HG03575 (cell line): Measurements from ENCODE around the gene COG2.
"Not testable (repeated sequence)": the region's sequence is repeated elsewhere in the genome, so short reads cannot be mapped to it uniquely, and the experiment has no call there.

Source experiments
- ATAC-seq: cut with Tn5 transposase; IDR thresholded peaks from one replicate; pipeline ENCODE4 v1.9.1; 2021; ENCODE audit not compliant: unreplicated experiment, insufficient number of reproducible peaks, low FRiP score; ENCODE audit errors: extremely low read depth

COG2 gene

GRCh38 chr1:230707732-230708630 is 65.7 kb downstream of the COG2 start:
- ATAC-seq, result no peak

GRCh38 chr1:230708631-230709580 is 66.6 kb downstream of the COG2 start:
- ATAC-seq, result no peak

- no peak for ATAC-seq
Measured at GRCh38 chr1:230709619-230710542, 67.6 kb downstream of the COG2 start.

- ATAC-seq, result no peak
Measured at GRCh38 chr1:230710543-230710904, 68.2 kb downstream of the COG2 start.

DNA sequence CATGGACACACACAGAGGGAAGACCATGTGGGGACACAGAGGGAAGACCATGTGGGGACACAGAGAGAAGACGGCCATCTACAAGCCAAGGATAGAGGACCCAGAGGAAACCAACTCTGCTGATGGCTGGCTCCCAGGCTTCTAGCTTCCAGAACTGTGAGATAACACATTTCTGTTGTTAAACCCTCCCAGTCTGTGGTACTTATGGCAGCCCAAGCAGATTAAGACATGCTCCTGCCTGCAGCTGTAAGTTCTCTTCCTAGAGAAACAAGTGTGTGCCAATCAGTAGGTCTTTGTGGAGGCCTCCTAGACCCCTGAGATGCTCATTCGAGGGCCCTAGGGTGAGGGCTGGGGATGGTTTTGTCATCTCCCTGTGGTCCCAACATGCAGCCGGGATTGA is 69.0 kb downstream of the COG2 start:
- ATAC-seq, result no peak

- ATAC-seq, result no peak
Measured at GRCh38 chr1:230712470-230712942, 70.2 kb downstream of the COG2 start.

GRCh38 chr1:230713138-230713537 is 70.9 kb downstream of the COG2 start:
- ATAC-seq, result no peak

DNA sequence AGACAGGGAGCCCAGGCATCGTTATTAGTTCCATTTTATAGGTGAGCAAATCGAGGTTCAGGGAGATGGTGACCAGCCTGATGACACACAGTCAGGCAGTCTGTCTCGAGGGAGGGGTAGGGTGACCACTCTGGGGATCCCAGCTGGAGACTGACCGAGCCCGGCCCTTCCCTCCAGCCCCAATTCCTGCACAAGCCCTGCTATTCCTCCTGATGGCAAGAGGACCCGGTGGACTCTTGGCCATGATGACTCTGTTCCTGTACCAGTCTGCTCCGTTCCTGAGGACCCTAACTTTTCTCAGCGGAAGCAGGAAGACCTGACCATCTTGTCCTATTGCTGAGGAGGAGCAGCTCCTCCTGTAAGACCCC is 71.2 kb downstream of the COG2 start:
- ATAC-seq, result no peak

DNA sequence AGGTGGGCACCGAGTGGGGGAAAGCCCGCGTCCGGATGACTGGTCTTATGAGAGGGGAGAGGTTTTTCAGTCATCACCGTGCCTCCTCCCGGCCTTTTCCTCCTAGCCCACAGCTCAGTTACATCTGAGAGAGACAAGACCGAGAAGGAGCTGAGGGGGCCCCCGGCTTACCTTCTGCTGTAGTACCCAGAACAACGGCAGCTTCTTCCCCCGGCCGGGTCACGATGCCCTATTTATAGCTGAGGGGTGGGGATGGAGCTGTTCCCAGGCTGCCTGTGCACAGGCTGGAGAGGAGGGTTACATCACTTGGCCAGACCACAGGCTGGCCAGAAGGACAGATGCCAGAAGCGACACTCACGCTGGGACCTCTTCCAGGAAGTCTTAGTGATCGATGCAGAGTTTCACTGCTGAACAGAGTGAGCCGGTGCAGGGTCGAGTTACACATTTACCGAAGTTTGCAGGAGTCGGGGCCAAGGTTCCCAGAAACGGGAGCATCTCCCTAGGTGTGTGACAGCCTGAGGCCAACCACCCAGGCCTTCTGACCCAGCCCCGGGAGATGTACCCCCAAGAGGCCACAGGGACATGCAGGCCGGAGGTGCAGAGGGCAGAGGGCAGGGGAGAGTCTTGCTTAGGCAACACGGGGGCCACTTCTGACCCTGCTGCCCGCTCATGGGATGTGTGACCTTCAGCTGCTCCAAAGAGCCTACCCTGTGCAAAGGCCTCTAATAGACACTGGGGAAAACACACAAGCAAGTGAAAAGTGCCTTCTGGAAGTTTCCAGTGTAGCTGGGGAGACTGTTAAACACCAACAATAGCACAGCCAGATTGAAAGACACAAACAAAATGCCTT is 71.9 kb downstream of the COG2 start, which contains the start of gene AGT:
Gene AGT (minus strand): TSS at position 208 of the 850 bp plus-strand sequence. CDS start 3,299 bp downstream, outside the sequence.
- ATAC-seq, result no peak

GRCh38 chr1:230715510-230715909 is 73.2 kb downstream of the COG2 start:
- ATAC-seq, result no peak

- not testable (repeated sequence) for ATAC-seq
Measured at GRCh38 chr1:230716453-230716852, 74.2 kb downstream of the COG2 start.

DNA sequence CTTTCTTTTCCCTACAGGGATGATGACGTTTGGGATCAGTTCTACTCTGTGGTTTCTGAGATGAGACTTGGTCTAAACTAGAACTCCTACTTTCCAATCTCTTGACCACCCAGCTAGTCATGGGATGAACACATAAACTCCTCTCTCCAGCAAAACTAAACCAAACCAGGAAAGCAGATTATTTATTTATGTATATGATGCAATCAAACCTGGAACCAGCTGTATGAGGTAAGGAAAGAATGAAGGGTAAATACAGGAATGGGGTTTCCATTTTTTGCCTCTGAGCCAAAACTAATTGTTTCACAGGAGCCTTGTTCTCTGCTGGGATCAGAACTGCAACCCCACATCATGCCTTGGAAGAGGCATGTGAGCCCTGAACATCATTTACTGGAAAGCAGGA is 75.0 kb downstream of the COG2 start:
- ATAC-seq, result no peak

GRCh38 chr1:230721849-230722522 is 79.7 kb downstream of the COG2 start:
- not testable (repeated sequence) for ATAC-seq

- no peak for ATAC-seq
Measured at GRCh38 chr1:230725256-230726012, 83.2 kb downstream of the COG2 start.

DNA sequence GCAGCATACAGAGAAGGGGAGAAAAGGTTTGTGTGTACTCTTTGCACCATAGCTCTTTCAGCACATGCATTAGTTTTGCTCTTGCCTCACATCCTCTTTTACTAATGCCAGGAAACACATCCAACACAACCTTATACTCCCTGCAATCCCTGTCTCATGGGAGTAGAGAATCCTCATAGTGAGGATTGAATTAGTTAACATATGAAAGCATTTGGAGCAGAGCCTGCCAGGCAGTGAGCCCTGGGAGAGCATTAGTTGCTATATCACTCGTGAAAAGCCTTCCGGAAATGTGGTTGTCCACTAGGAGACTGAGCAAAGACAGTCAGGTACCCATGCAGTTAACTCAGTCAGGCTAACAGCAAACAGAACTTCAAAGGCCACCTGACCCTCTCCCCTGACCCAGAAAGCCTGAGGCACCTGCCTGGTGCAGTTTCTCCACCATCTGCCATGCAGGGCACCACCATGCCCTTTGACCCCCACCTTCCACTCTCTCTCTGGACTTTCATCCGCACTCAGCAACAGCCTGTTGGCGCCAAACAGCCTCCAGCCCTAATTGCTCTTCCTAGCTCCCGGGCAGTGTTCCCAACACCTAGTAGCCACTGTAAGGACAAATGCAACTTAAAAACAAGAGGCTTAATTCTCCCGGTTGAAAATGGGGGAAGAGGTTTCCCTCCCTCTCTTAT is 86.6 kb downstream of the COG2 start:
- no peak for ATAC-seq

DNA sequence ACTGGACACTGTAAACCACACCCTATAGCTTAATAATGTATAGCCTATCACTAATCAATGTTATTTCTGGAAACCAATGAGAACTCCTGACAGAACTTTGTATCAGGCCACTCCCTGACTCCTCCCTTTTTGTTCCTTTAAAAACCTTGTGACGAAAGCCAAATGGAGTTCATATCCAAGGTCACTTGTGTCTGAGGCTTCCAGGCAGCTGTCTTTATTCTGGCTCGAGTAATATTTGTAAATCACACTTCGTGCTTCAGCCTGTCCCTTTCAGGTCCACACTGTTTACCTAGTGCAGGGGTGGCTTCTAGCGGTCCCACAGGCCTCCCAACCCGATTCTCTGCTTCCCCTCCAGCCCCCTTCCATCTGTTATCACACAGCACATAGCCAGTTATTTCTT is 88.7 kb downstream of the COG2 start:
- no peak for ATAC-seq
